ENCODE results near the gene TGFBR1.

DNA sequence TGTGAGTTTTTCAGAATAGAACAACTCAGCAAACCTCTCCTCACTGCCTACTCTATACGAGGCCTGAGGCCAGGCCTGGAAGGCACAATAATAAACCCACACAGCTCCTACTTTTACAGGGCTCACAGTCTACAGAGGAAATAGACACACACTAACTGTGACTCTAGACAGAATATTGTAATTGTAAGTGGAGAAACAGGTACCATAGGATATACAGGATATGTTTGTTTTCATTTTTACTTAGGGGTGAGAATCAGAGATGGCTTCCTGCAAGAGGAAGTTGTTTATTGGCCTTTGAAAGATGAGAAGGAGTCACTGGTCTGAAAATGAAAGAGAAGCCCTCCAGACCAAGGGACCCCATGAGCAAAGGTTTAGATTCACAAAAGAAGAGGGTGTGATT, 35.8 kb upstream of the TGFBR1 start:
- TF ChIP-seq, protein P1, sequence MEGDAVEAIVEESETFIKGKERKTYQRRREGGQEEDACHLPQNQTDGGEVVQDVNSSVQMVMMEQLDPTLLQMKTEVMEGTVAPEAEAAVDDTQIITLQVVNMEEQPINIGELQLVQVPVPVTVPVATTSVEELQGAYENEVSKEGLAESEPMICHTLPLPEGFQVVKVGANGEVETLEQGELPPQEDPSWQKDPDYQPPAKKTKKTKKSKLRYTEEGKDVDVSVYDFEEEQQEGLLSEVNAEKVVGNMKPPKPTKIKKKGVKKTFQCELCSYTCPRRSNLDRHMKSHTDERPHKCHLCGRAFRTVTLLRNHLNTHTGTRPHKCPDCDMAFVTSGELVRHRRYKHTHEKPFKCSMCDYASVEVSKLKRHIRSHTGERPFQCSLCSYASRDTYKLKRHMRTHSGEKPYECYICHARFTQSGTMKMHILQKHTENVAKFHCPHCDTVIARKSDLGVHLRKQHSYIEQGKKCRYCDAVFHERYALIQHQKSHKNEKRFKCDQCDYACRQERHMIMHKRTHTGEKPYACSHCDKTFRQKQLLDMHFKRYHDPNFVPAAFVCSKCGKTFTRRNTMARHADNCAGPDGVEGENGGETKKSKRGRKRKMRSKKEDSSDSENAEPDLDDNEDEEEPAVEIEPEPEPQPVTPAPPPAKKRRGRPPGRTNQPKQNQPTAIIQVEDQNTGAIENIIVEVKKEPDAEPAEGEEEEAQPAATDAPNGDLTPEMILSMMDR (IDR thresholded peaks at IDR 0.05), result no peak
- TF ChIP-seq EZH2 (IDR thresholded peaks at IDR 0.05) (no peak), EZH2phosphoT487 (IDR thresholded peaks at IDR 0.05) (no peak)
